OCI-LY1 (cell line): ENCODE measurements around the gene LRRK2.

ENCODE experiments used
- EZH2 ChIP-seq: fragments of 200-600 bp; sonication (generic), shearing (Covaris generic); IDR thresholded peaks from 2 replicates; pipeline ENCODE4 v1.8.0; 2017; ENCODE audit warnings: borderline replicate concordance, mixed run types, mild to moderate bottlenecking, antibody characterized with exemption, low read length, moderate library complexity, mixed read lengths
- TF ChIP-seq, protein P1 (sequence below): fragments of 200-600 bp; sonication (generic), shearing (Covaris generic); IDR thresholded peaks from 2 replicates; pipeline ENCODE4 v1.5.1; 2017; ENCODE audit warnings: mild to moderate bottlenecking, antibody characterized with exemption, low read length, moderate library complexity, mixed read lengths

DNA sequence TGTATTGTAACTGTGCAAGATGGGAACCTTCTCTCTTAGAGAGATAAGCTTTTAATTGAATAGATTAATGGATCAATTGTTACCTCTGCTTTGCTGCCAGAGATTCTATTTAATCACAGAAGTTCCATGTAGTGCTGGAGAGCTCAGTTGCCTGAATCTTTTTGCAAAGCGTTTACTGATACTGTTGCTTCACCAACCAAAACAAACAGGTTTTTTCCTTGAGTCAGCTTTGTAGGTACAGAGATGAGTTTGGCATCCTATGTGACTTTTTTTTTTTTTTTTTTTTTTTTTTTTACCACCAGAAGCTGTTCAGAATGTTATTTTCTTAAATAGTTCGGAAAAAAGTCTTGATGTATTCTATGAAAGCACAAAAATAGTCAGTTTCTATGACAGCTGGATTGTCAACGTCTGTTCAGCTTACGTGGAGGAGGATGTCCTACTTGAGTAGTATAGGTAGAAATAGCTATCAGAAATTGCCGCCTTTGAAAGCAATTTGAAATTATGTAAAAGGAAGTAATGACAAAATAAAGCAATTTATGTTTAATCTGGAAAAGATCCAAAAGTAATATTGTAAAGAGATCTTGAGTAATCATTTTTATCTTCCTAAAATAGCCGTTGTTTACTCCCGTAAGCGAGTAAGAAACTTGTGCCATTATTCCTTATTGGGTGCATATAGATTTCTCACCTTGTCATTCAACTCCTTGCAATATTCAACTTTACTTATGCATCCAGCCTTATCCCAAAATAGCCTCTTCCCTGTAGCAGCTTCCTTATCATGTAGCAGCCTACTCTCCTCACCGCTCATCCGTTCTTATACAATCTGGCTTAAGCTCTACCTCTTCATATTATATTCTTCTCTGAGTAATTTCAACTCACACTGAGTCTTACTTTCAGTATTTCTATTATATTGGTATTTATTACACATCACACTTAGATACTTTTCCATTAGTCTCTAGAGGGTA, 5.2 kb downstream of the LRRK2 start:
- TF ChIP-seq, protein P1, sequence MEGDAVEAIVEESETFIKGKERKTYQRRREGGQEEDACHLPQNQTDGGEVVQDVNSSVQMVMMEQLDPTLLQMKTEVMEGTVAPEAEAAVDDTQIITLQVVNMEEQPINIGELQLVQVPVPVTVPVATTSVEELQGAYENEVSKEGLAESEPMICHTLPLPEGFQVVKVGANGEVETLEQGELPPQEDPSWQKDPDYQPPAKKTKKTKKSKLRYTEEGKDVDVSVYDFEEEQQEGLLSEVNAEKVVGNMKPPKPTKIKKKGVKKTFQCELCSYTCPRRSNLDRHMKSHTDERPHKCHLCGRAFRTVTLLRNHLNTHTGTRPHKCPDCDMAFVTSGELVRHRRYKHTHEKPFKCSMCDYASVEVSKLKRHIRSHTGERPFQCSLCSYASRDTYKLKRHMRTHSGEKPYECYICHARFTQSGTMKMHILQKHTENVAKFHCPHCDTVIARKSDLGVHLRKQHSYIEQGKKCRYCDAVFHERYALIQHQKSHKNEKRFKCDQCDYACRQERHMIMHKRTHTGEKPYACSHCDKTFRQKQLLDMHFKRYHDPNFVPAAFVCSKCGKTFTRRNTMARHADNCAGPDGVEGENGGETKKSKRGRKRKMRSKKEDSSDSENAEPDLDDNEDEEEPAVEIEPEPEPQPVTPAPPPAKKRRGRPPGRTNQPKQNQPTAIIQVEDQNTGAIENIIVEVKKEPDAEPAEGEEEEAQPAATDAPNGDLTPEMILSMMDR, result no peak
- no peak for TF ChIP-seq EZH2
